WTC11 (cell line): ENCODE measurements around the gene CCNJL. TPM values are rescaled to one million over a fixed set of nuclear protein-coding genes. Genes with fewer than 3 reads are reported as not detected.

Source experiments
- ATAC-seq: fragments of 200-7000 bp; cut with Tn5 transposase; 2 replicates; pipeline ENCODE4 v1.10.0; 2021; ENCODE audit warnings: mild to moderate bottlenecking, moderate library complexity
- CTCF ChIA-PET: fragments of 300-600 bp; sonication (Branson Sonifier 250); formaldehyde crosslinking; loops from one replicate; lab custom pipeline; 2021; ENCODE audit warnings: antibody characterized with exemption; lab: Charles Lee
- POLR2A ChIA-PET: fragments of 350-600 bp; sonication (Branson Sonifier 250); formaldehyde crosslinking; loops from one replicate; lab custom pipeline; 2021; ENCODE audit warnings: antibody characterized with exemption; lab: Charles Lee
- DNase-seq: peaks from one replicate; pipeline ENCODE4 v3.0.0; 2021; ENCODE audit warnings: low spot score
- H3K27ac Mint-ChIP-seq: 2 replicates; pipeline ENCODE4 v1.8.0; 2021; ENCODE audit warnings: mixed read lengths
- H3K27me3 Mint-ChIP-seq: 2 replicates; pipeline ENCODE4 v1.8.0; 2021; ENCODE audit warnings: low read depth, mild to moderate bottlenecking, moderate library complexity, mixed read lengths
- H3K36me3 Mint-ChIP-seq: 2 replicates; pipeline ENCODE4 v1.8.0; 2021; ENCODE audit warnings: mixed read lengths
- H3K4me1 Mint-ChIP-seq: 2 replicates; pipeline ENCODE4 v1.8.0; 2022; ENCODE audit warnings: mixed read lengths
- H3K4me3 Mint-ChIP-seq: 2 replicates; pipeline ENCODE4 v1.8.0; 2021; ENCODE audit warnings: mild to moderate bottlenecking, moderate library complexity, mixed read lengths
- H3K9me3 Mint-ChIP-seq: 2 replicates; pipeline ENCODE4 v1.8.0; 2021; ENCODE audit warnings: mixed read lengths
- ATF6 ChIP-seq: sonication (generic); formaldehyde crosslinking; IDR thresholded peaks from 2 replicates; pipeline ENCODE4 v1.8.1; 2023; ENCODE audit warnings: mild to moderate bottlenecking, missing genetic modification reagents
- CDX4 ChIP-seq: fragments of 250-450 bp; sonication (Bioruptor Pico); IDR thresholded peaks from 2 replicates; pipeline ENCODE4 v1.9.0; 2021; ENCODE audit warnings: moderate library complexity, mild to moderate bottlenecking, inconsistent platforms, borderline replicate concordance
- E2F4 ChIP-seq: sonication (generic); formaldehyde crosslinking; IDR thresholded peaks from 2 replicates; pipeline ENCODE4 v1.8.1; 2022; ENCODE audit warnings: low read depth, mild to moderate bottlenecking, moderate library complexity, missing genetic modification reagents, borderline replicate concordance
- ELF4 ChIP-seq: sonication (generic); formaldehyde crosslinking; IDR thresholded peaks from 2 replicates; pipeline ENCODE4 v1.8.1; 2022; ENCODE audit warnings: low read depth, mild to moderate bottlenecking, moderate library complexity, missing genetic modification reagents
- GRHL2 ChIP-seq: fragments of 250-450 bp; sonication (Bioruptor Pico); IDR thresholded peaks from 2 replicates; pipeline ENCODE4 v1.8.0; 2022; ENCODE audit warnings: mild to moderate bottlenecking, moderate library complexity; ENCODE audit not compliant: insufficient replicate concordance, severe bottlenecking
- IRF1 ChIP-seq: sonication (generic); formaldehyde crosslinking; IDR thresholded peaks from 2 replicates; pipeline ENCODE4 v1.8.0; 2023; ENCODE audit warnings: missing genetic modification reagents
- KAT7 ChIP-seq: sonication (generic); formaldehyde crosslinking; IDR thresholded peaks from 2 replicates; pipeline ENCODE4 v1.8.1; 2023; ENCODE audit warnings: missing genetic modification reagents, mild to moderate bottlenecking, borderline replicate concordance
- RELA ChIP-seq: sonication (generic); formaldehyde crosslinking; IDR thresholded peaks from 2 replicates; pipeline ENCODE4 v1.8.1; 2022; ENCODE audit warnings: missing genetic modification reagents, mild to moderate bottlenecking, borderline replicate concordance
- SMAD4 ChIP-seq: sonication (generic); formaldehyde crosslinking; IDR thresholded peaks from 2 replicates; pipeline ENCODE4 v1.8.0; 2022; ENCODE audit warnings: mild to moderate bottlenecking, missing genetic modification reagents
- ZNF281 ChIP-seq: sonication (generic); formaldehyde crosslinking; IDR thresholded peaks from 2 replicates; pipeline ENCODE4 v1.8.0; 2023; ENCODE audit warnings: mild to moderate bottlenecking, missing genetic modification reagents
- ZNF425 ChIP-seq: fragments of 250-450 bp; sonication (Bioruptor Pico); conservative IDR thresholded peaks from 2 replicates; pipeline ENCODE4 v1.9.0; 2021; ENCODE audit warnings: mild to moderate bottlenecking
- total RNA-seq: library from RNA; stranded (reverse); gene quantifications from 3 replicates; pipeline ENCODE4 v1.2.3, GENCODE V29; 2021

Gene CCNJL
- total RNA-seq, 1 experiment from 2014 or later: 31.3 TPM

GRCh38 chr5:160297776-160298175 is 14.6 kb downstream of the CCNJL start:
- Mint-ChIP-seq H3K27ac (no peak overlapping the region), H3K27me3 (no peaks in the 10 kb centered on the region), H3K36me3 (peaks cover 4% of the 10 kb centered on the region), H3K4me3 (no peak overlapping the region), H3K4me1 (peaks cover 45% of the 10 kb centered on the region), H3K9me3 (no peaks in the 10 kb centered on the region)
- DNase-seq: no peak
- no peak for ATAC-seq
- TF ChIP-seq ZNF425 (CRISPR knock-in tag) (no peak), IRF1 (no peak), ZNF281 (CRISPR knock-in tag) (no peak), ATF6 (CRISPR knock-in tag) (no peak)
- POLR2A ChIA-PET: interaction anchor here (2.1 kb wide), 1 partner anchor 15 kb away, joined by 7 read pairs; the partner anchor contains the start of gene CCNJL
- CTCF ChIA-PET: interaction anchor here (1.7 to 2.3 kb wide), 3 partner anchors 10 to 48 kb away, joined by 6 to 7 read pairs (median 7); no protein-coding TSS in a partner anchor

- DNase-seq: no peak
- peak overlapping the region; percentile 29; the same call in 1 of the 2 replicates for H3K27ac Mint-ChIP-seq
- TF ChIP-seq GRHL2 (CRISPR knock-in tag): no peak
- no peak for TF ChIP-seq CDX4 (CRISPR knock-in tag)
- TF ChIP-seq E2F4: no peak
- TF ChIP-seq ELF4 (CRISPR knock-in tag): no peak
- TF ChIP-seq SMAD4 (CRISPR knock-in tag): no peak
- H3K4me1 Mint-ChIP-seq: peaks cover 46% of the 10 kb centered on the region
- no peak overlapping the region for H3K4me3 Mint-ChIP-seq
- no peak for ATAC-seq
- H3K36me3 Mint-ChIP-seq: 0 out of 2 replicates have a peak, but pooled peaks cover 3% of the 10 kb centered on the region
- ChIA-PET CTCF (interaction anchor here (1.1 to 2.3 kb wide), 2 partner anchors 14 to 48 kb away, joined by 3 to 7 read pairs; no protein-coding TSS in a partner anchor), POLR2A (interaction anchor here (2.1 kb wide), 1 partner anchor 16 kb away, joined by 7 read pairs; the partner anchor contains the start of gene CCNJL)
- no peaks in the 10 kb centered on the region for H3K27me3 Mint-ChIP-seq
- H3K9me3 Mint-ChIP-seq: no peaks in the 10 kb centered on the region
Measured at GRCh38 chr5:160297004-160297403, 15.4 kb downstream of the CCNJL start.

GRCh38 chr5:160296496-160296895 is 15.9 kb downstream of the CCNJL start:
- DNase-seq (no peak), ATAC-seq (no peak)
- Mint-ChIP-seq H3K4me3 (no peak overlapping the region), H3K9me3 (no peaks in the 10 kb centered on the region), H3K27me3 (no peaks in the 10 kb centered on the region), H3K36me3 (0 out of 2 replicates have a peak, but pooled peaks cover 3% of the 10 kb centered on the region), H3K4me1 (peaks cover 48% of the 10 kb centered on the region), H3K27ac (no peak overlapping the region; the same call in 1 of the 2 replicates)
- ChIA-PET POLR2A (interaction anchor here (0.6 to 2.1 kb wide), 2 partner anchors 16 to 32 kb away, joined by 3 to 7 read pairs; partner anchors contain the start of gene CCNJL), CTCF (interaction anchor here (1.1 to 2.3 kb wide), 2 partner anchors 15 to 49 kb away, joined by 3 to 7 read pairs; no protein-coding TSS in a partner anchor)
- TF ChIP-seq KAT7 (CRISPR knock-in tag): no peak
- TF ChIP-seq RELA (CRISPR knock-in tag): no peak
